Right lobe of liver (tissue), 6 donors: ENCODE results near the gene DDX52. TPM values are rescaled to one million over a fixed set of nuclear protein-coding genes. Genes with fewer than 3 reads are reported as not detected.
A peak's percentile ranks its signal among the peaks of the same experiment; 100 is the strongest.
"Not testable (repeated sequence)": the region's sequence is repeated elsewhere in the genome, so short reads cannot be mapped to it uniquely, and the experiment has no call there.

Experiments used
- ATAC-seq, 4 donors: fragments of 200-7000 bp; cut with Tn5 transposase; one replicate each; pipeline ENCODE4 v1.9.1; 2020; ENCODE audit warnings: mild to moderate bottlenecking in 4 of 4, moderate library complexity in 4 of 4
- DNase-seq, 3 donors: peaks; one replicate each; pipeline ENCODE4 v3.0.0-alpha.2; 2020
- H3K27ac ChIP-seq, 3 donors: fragments of 200-600 bp; one replicate each; pipeline ENCODE4 v1.8.0; 2022
- H3K27me3 ChIP-seq, 2 donors: fragments of 200-600 bp; one replicate each; pipeline ENCODE4 v1.8.0; 2022
- H3K36me3 ChIP-seq, 4 donors: fragments of 200-600 bp; sonication (generic) in 1 of 4; one replicate each; pipeline versions ENCODE4 v1.5.1 to v1.8.0; 2017 to 2022; ENCODE audit warnings: control low read depth in 1 of 4
- H3K4me1 ChIP-seq, 4 donors: fragments of 200-600 bp; sonication (generic) in 1 of 4; one replicate each; pipeline versions ENCODE4 v1.5.1 to v1.8.0; 2017 to 2022; ENCODE audit warnings: control low read depth in 1 of 4
- H3K4me3 ChIP-seq, 3 donors: fragments of 200-600 bp; one replicate each; pipeline ENCODE4 v1.8.0; 2022
- H3K9me3 ChIP-seq, 4 donors: fragments of 200-600 bp; sonication (generic) in 1 of 4; one replicate each; pipeline versions ENCODE4 v1.5.1 to v1.8.0; 2017 to 2022; ENCODE audit warnings: control low read depth in 1 of 4
- CTCF ChIP-seq, 4 donors: fragments of 200-600 bp in 3 of 4; fragments of 450-650 bp in 1 of 4; IDR thresholded peaks; one replicate each; pipeline versions ENCODE4 v1.5.1 to v1.8.0; 2016 to 2022; ENCODE audit warnings: antibody characterized with exemption in 4 of 4, mild to moderate bottlenecking in 2 of 4
- POLR2A ChIP-seq: fragments of 450-650 bp; IDR thresholded peaks from one replicate; pipeline ENCODE4 v1.6.1; 2017; ENCODE audit warnings: antibody characterized with exemption, mild to moderate bottlenecking
- WGBS: methylation state at CpG from one replicate; pipeline ENCODE4 v1.1.6; 2018; ENCODE audit warnings: low coverage, low lambda C conversion rate; ENCODE audit not compliant: insufficient coverage; ENCODE audit errors: missing lambda C conversion rate; 5-methylcytosine and 5-hydroxymethylcytosine counted together
- intact Hi-C, 2 donors: fragments of 100-400 bp; cut with DNase I; formaldehyde crosslinking; loops; one replicate each; pipeline versions ENCODE4 v1.11.2 to v1.14.1; 2022
- total RNA-seq, 6 experiments: library from RNA; depleted of rRNA in 2 of 6; stranded (reverse); fragments of >200 nt in 2 of 6; fragmentation: NEBNext Ultra II Directional in 3 of 6; extraction: Animal tissue kit (Norgen Biotek cat#: 25700) in 3 of 6; gene quantifications; one replicate each; pipeline versions ENCODE4 v1.1.0 to v1.2.4, GENCODE V29; 2016 to 2023
- donor health status: DM: no; HTN: yes; CAD: no.
- donor health status: DM: no; HTN: no; CAD: no.
- donor health status: DM: no; HTN: no; CAD: no.
- donor health status: DM: no; HTN: yes; CAD: no.
- donor health status: DM: no; HTN: yes; CAD: no.

Gene DDX52
- total RNA-seq, 6 experiments from 2014 or later, result 11.8 to 14.4 (median 13.1) TPM

GRCh38 chr17:37614391-37614790 lies 28.9 kb downstream of the DDX52 start:
- Histone ChIP-seq H3K4me3 (no peak overlapping the region), H3K27ac (no peak overlapping the region), H3K4me1 (peaks cover 0 to 9% (median 0%) of the 10 kb centered on the region in 4 donors), H3K9me3 (no peaks in the 10 kb centered on the region), H3K36me3 (peaks cover 4 to 31% (median 7%) of the 10 kb centered on the region in 4 donors), H3K27me3 (no peaks in the 10 kb centered on the region)
- TF ChIP-seq POLR2A (no peak), CTCF (IDR thresholded peaks at IDR 0.05) (no peak)
- DNase-seq (no peak), ATAC-seq (no peak)
- 87% methylated on average over 5 of the region's 5 CpGs for WGBS
- intact Hi-C loops, result no loop called here

DNA sequence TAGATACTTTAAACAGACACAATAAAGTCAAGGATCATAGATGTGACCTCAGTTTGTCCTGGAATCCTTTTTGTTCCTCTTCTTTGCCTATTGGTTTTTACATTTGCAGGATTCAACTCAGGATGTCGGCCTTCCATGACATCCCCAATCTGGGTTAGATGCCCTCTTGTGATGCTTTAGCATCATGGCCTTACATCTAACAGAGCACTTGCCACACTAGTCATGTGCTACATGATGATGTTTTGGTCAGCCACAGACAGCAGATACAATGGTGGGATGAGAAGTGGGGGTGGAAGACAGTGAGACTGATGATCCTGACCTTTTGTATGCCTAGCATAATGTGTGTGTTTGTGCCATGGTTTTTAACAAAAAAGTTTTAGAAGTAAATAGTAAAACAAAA lies 32.3 kb downstream of the DDX52 start:
- intact Hi-C loops, result no loop called here
- TF ChIP-seq POLR2A (no peak), CTCF (IDR thresholded peaks at IDR 0.05) (no peak)
- Histone ChIP-seq H3K9me3 (no peaks in the 10 kb centered on the region), H3K4me3 (no peak overlapping the region), H3K36me3 (peaks cover 4 to 12% (median 4%) of the 10 kb centered on the region in 4 donors), H3K4me1 (peaks cover 0 to 3% (median 0%) of the 10 kb centered on the region in 4 donors), H3K27ac (no peak overlapping the region), H3K27me3 (no peaks in the 10 kb centered on the region)
- WGBS, result 80% methylated on average over 1 of the region's 1 CpG
- ATAC-seq (no peak), DNase-seq (no peak)

DNA sequence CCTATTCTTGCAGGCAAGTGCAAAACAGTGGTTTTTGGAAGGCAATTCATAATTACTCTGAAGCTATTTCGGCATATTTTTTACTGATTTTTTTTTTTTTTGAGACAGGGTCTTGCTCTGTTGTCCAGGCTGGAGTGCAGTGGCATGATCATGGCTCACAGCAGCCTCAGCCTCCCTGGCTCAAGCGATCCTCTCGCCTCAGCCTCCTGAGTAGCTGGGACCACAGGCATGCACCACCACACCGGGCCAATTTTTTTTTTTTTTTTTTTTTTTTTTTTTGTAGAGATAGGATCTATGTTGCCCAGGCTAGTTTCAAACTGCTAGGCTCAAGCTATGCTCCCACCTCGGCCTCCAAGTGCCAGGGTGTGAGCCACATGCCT lies 33.2 kb downstream of the DDX52 start:
- H3K4me3 ChIP-seq, result peak overlapping the region; percentile 91 to 97 (median 94)
- H3K27ac ChIP-seq, result peak overlapping the region in 2 of 3 donors; percentile 4 to 31
- H3K9me3 ChIP-seq, H3K4me1 ChIP-seq, ATAC-seq, intact Hi-C loops, H3K27me3 ChIP-seq, DNase-seq: not testable (repeated sequence)
- peaks cover 4 to 12% (median 4%) of the 10 kb centered on the region in 4 donors for H3K36me3 ChIP-seq
- 88% methylated on average over 5 of the region's 5 CpGs for WGBS

DNA sequence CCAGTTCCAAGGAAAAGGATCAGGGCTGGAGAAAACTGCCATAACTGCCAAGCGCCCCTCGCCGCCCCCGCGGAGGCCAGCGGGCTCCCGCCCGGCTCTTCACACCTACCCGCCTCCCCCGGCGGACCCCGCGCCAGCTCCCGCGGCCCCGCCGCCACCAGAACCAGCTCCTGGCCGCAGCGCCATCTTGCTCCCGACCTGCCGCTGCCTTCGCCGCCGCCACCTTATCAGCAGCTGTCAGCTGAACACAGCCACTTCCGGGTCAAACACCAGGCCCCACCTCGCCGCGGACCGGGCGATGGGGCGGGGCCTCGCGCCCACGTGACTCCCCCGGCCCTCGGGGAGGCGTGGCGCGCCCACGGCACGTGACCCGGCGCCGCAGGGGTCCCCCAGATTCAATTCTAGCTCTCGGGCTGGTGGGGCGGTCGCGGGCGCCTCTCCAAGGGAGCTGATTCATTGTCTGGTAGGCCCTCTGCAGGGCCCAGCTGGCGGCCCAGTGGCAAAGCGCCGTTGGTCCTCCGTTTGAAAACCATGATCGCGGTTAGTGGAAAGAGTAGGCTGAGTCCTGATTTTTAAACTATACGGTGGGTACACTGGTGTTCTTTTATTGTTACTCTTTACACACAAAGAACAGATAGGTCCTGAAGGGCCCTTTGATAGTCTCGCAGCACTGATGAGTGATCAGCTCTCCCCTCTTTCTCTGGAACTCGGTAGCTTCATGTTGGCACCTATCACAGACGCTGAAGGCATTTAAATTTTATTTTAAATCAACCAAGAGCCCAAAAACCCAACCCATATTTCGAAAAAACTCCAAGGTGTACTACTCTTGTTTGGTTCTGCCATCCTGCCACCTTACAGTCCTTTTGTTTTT lies 33.8 kb downstream of the DDX52 start, which contains the start of gene SYNRG:
TSS of gene SYNRG (minus strand) at position 249 of the 871 bp plus-strand sequence. CDS start at position 186, 63 bp downstream.
- ATAC-seq (peak; percentile 96 to 98 (median 98)), DNase-seq (peak; percentile 96 to 97 (median 96))
- TF ChIP-seq POLR2A (peak; percentile 86), CTCF (IDR thresholded peaks at IDR 0.05) (peak in 3 of 4 donors; percentile 25 to 38 (median 27))
- peaks cover 4 to 12% (median 4%) of the 10 kb centered on the region in 4 donors for H3K36me3 ChIP-seq
- 1% methylated on average over 25 of the region's 60 CpGs for WGBS
- peaks cover 0 to 3% (median 0%) of the 10 kb centered on the region in 4 donors for H3K4me1 ChIP-seq
- intact Hi-C loops, result no loop called here
- H3K4me3 ChIP-seq, result peak within 1 kb of the TSS; percentile 91 to 97 (median 94)
- H3K27ac ChIP-seq, result peak within 1 kb of the TSS; percentile 78 to 87 (median 87)
- H3K27me3 ChIP-seq, result no peaks in the 10 kb centered on the region
- H3K9me3 ChIP-seq, result no peaks in the 10 kb centered on the region
